DOHH2 (cell line): ENCODE results near the gene RPL18A.

Source experiments
- H3F3A ChIP-seq: fragments of 200-600 bp; sonication (generic), shearing (Covaris generic); 2 replicates; pipeline ENCODE4 v1.6.0; 2016; ENCODE audit warnings: antibody characterized with exemption, mild to moderate bottlenecking; ENCODE audit not compliant: control insufficient read depth, insufficient read depth
- H3K27ac ChIP-seq: fragments of 200-600 bp; sonication (generic); 2 replicates; pipeline ENCODE4 v1.5.1; 2014; ENCODE audit warnings: low read depth, mild to moderate bottlenecking, low read length, moderate library complexity
- H3K27me3 ChIP-seq: fragments of 200-600 bp; sonication (generic); 2 replicates; pipeline ENCODE4 v1.6.1; 2014; ENCODE audit warnings: mild to moderate bottlenecking, low read length, mixed read lengths; ENCODE audit not compliant: control insufficient read depth
- H3K36me3 ChIP-seq: fragments of 200-600 bp; sonication (generic); 2 replicates; pipeline ENCODE4 v1.6.1; 2014; ENCODE audit warnings: mild to moderate bottlenecking, low read length, moderate library complexity, mixed read lengths; ENCODE audit not compliant: control insufficient read depth
- H3K4me1 ChIP-seq: fragments of 200-600 bp; sonication (generic); 2 replicates; pipeline ENCODE4 v1.6.1; 2014; ENCODE audit warnings: mild to moderate bottlenecking, low read length, mixed read lengths; ENCODE audit not compliant: control insufficient read depth
- H3K4me2 ChIP-seq: fragments of 200-600 bp; sonication (generic); 2 replicates; pipeline ENCODE4 v1.6.0; 2014; ENCODE audit warnings: mild to moderate bottlenecking, low read length, moderate library complexity
- H3K4me3 ChIP-seq: fragments of 200-600 bp; sonication (generic); 2 replicates; pipeline ENCODE4 v1.5.1; 2014; ENCODE audit warnings: mild to moderate bottlenecking, low read length, mixed read lengths
- H3K79me2 ChIP-seq: fragments of 200-600 bp; sonication (generic); 2 replicates; pipeline ENCODE4 v1.6.1; 2014; ENCODE audit warnings: mild to moderate bottlenecking, low read length, mixed read lengths; ENCODE audit not compliant: control insufficient read depth
- H3K9me2 ChIP-seq: fragments of 200-600 bp; sonication (generic); replicated peaks from 2 replicates; pipeline ENCODE4 v1.6.1; 2014; ENCODE audit warnings: mild to moderate bottlenecking, low read length, mixed read lengths; ENCODE audit not compliant: control insufficient read depth
- H3K9me3 ChIP-seq: fragments of 200-600 bp; sonication (generic); 2 replicates; pipeline ENCODE4 v1.6.1; 2014; ENCODE audit warnings: antibody characterized with exemption, low read length, mixed read lengths; ENCODE audit not compliant: control insufficient read depth, insufficient read depth
- H4K20me1 ChIP-seq: fragments of 200-600 bp; sonication (generic); 2 replicates; pipeline ENCODE4 v1.6.0; 2014; ENCODE audit warnings: low read depth, mild to moderate bottlenecking, antibody characterized with exemption, low read length, moderate library complexity; ENCODE audit not compliant: control insufficient read depth, insufficient read depth
- EZH2phosphoT487 ChIP-seq: fragments of 200-600 bp; sonication (generic); IDR thresholded peaks from 2 replicates; pipeline ENCODE4 v1.6.1; 2017; ENCODE audit warnings: borderline replicate concordance, mild to moderate bottlenecking, antibody characterized with exemption, low read length, moderate library complexity, mixed read lengths
- TF ChIP-seq, protein P1 (sequence below): fragments of 200-600 bp; sonication (generic); IDR thresholded peaks from one replicate; pipeline ENCODE4 v1.5.1; 2014; ENCODE audit warnings: antibody characterized with exemption, mild to moderate bottlenecking, low read depth, low read length; ENCODE audit not compliant: poor library complexity, severe bottlenecking

The RPL18A gene

DNA sequence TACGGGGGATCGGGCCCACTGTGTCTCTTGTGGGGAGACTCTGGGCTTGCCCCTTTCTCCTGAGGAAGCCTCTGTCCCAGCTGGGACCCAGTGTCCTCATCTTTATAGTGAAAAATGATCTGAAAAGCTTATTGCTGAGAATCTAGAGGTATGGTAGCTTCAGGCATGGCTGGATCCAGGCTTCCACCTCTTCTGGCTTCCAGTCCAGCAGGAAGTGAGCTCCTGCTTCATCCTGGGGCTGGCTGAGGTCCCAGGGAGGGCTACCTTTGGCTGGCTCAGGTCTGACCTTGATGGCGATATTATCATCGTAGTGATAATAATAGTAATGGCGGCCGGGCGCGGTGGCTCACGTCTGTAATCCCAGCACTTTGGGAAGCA lies 15.0 kb downstream of the RPL18A start:
- H4K20me1 ChIP-seq = no peaks in the 10 kb centered on the region
- no peaks in the 10 kb centered on the region for H3F3A ChIP-seq
- no peaks in the 10 kb centered on the region for H3K36me3 ChIP-seq
- no peak overlapping the region for H3K4me3 ChIP-seq
- H3K9me2 ChIP-seq = no peaks in the 10 kb centered on the region
- no peak for TF ChIP-seq EZH2phosphoT487
- TF ChIP-seq, protein P1, sequence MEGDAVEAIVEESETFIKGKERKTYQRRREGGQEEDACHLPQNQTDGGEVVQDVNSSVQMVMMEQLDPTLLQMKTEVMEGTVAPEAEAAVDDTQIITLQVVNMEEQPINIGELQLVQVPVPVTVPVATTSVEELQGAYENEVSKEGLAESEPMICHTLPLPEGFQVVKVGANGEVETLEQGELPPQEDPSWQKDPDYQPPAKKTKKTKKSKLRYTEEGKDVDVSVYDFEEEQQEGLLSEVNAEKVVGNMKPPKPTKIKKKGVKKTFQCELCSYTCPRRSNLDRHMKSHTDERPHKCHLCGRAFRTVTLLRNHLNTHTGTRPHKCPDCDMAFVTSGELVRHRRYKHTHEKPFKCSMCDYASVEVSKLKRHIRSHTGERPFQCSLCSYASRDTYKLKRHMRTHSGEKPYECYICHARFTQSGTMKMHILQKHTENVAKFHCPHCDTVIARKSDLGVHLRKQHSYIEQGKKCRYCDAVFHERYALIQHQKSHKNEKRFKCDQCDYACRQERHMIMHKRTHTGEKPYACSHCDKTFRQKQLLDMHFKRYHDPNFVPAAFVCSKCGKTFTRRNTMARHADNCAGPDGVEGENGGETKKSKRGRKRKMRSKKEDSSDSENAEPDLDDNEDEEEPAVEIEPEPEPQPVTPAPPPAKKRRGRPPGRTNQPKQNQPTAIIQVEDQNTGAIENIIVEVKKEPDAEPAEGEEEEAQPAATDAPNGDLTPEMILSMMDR = no peak
- H3K4me2 ChIP-seq = no peak overlapping the region
- H3K79me2 ChIP-seq = no peaks in the 10 kb centered on the region
- no peaks in the 10 kb centered on the region for H3K9me3 ChIP-seq
- peaks cover 16% of the 10 kb centered on the region for H3K27me3 ChIP-seq
- peaks cover 20% of the 10 kb centered on the region for H3K4me1 ChIP-seq
- no peak overlapping the region for H3K27ac ChIP-seq

DNA sequence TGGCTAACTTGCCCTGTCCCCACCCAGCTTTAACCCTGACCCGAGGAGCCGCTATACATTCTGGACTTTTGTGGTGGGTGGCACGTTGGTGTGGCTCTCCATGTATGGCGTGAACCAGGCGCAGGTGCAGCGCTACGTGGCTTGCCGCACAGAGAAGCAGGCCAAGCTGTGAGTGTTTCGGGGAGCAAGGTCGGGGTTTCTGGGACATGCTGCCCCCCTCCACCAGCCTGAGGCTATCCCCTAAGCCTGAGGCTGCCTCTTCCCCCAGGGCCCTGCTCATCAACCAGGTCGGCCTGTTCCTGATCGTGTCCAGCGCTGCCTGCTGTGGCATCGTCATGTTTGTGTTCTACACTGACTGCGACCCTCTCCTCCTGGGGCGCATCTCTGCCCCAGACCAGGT lies 18.0 kb downstream of the RPL18A start:
- H4K20me1 ChIP-seq = no peaks in the 10 kb centered on the region
- H3K27ac ChIP-seq = no peak overlapping the region
- no peaks in the 10 kb centered on the region for H3K79me2 ChIP-seq
- H3K4me3 ChIP-seq = no peak overlapping the region
- no peaks in the 10 kb centered on the region for H3K36me3 ChIP-seq
- TF ChIP-seq EZH2phosphoT487 = no peak
- TF ChIP-seq, protein P1 = no peak
- H3K9me3 ChIP-seq = no peaks in the 10 kb centered on the region
- H3K9me2 ChIP-seq = no peaks in the 10 kb centered on the region
- no peak overlapping the region for H3K4me2 ChIP-seq
- H3F3A ChIP-seq = no peaks in the 10 kb centered on the region
- H3K27me3 ChIP-seq = peaks cover 2% of the 10 kb centered on the region
- H3K4me1 ChIP-seq = peaks cover 12% of the 10 kb centered on the region

DNA sequence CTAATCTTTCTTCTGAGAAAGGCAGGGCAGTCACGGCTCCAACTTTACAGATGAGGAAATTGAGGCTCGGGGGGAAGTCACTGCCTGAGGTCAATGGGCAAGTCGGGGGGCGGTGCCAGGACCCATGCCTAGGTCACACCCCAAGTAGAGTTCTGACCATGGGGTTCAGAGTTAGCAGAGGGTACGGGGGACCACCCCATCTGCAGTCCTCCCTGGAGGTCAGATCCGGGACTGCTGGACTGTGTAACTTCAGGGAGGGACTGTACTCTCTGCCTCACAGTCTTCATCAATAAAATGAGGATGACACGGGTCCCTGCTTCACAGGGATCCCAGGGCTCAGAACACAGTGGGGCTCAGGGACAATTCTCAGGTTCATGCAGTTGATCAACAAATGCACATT lies 19.8 kb downstream of the RPL18A start:
- Histone ChIP-seq H3K27ac (no peak overlapping the region), H3K4me1 (peaks cover 7% of the 10 kb centered on the region), H4K20me1 (no peaks in the 10 kb centered on the region), H3K36me3 (no peaks in the 10 kb centered on the region), H3K4me2 (no peak overlapping the region), H3F3A (no peaks in the 10 kb centered on the region), H3K9me2 (no peaks in the 10 kb centered on the region), H3K4me3 (no peak overlapping the region), H3K27me3 (no peaks in the 10 kb centered on the region), H3K9me3 (no peaks in the 10 kb centered on the region), H3K79me2 (no peaks in the 10 kb centered on the region)
- TF ChIP-seq EZH2phosphoT487 = no peak
- TF ChIP-seq, protein P1 = no peak

DNA sequence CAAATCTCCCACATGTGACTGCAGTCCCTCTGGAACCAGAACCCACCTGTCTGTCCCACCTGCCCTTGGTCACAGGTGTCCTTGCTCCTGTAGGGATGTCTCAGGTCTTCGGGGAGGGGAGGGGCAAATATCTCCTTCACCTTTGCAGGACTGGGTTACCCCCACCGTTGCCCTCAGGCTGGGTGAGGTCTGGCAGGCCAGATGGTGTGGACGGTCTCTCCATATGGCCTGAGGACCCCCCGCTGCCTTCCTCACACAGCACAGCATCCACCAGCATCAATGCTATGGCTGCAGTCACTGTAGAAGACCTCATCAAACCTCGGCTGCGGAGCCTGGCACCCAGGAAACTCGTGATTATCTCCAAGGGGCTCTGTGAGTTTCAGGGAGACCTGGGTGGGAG lies 22.0 kb downstream of the RPL18A start:
- no peak overlapping the region for H3K27ac ChIP-seq
- H3K4me1 ChIP-seq = peaks cover 11% of the 10 kb centered on the region
- H3K79me2 ChIP-seq = no peaks in the 10 kb centered on the region
- H3K36me3 ChIP-seq = no peaks in the 10 kb centered on the region
- no peak overlapping the region for H3K4me3 ChIP-seq
- H3F3A ChIP-seq = 0 out of 2 replicates have a peak, but pooled peaks cover under 1% of the 10 kb centered on the region
- no peaks in the 10 kb centered on the region for H3K27me3 ChIP-seq
- TF ChIP-seq, protein P1 = no peak
- no peak for TF ChIP-seq EZH2phosphoT487
- no peaks in the 10 kb centered on the region for H4K20me1 ChIP-seq
- no peaks in the 10 kb centered on the region for H3K9me3 ChIP-seq
- H3K9me2 ChIP-seq = no peaks in the 10 kb centered on the region
- H3K4me2 ChIP-seq = no peak overlapping the region
